ENCODE results near the gene PLD3.
"Not testable (repeated sequence)": the region's sequence is repeated elsewhere in the genome, so short reads cannot be mapped to it uniquely, and the experiment has no call there.

PLD3 gene

GRCh38 chr19:40407714-40408597 lies 59.5 kb downstream of the PLD3 start:
- in situ Hi-C loops (cut with HindIII; ENCODE audit: low pct_unique_long_range_greater_than_20kb, low sequenced_read_pairs) = no loop called here
- TF ChIP-seq JUND (IDR thresholded peaks at IDR 0.05; ENCODE audit: low read depth) = no peak
- no peak for DNase-seq (ENCODE audit: low read depth in 1 of 2, low spot score in 1 of 2)

DNA sequence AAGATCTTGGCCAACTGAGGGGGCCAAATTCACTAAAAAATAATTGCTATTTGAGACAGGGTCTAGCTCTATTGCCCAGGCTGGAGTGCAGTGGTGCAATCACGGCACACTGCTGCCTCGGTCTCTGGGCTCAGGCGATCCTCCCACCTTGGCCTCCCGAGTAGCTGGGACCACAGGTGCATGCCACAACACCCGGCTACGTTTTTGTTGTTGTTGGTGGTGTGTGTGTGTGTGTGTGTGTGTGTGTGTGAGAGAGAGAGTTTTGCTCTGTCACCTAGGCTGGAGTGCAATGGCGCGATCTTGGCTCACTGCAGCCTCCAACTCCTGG lies 60.1 kb downstream of the PLD3 start:
- DNase-seq (ENCODE audit: low read depth in 1 of 2, low spot score in 1 of 2); in situ Hi-C loops (cut with HindIII; ENCODE audit: low pct_unique_long_range_greater_than_20kb, low sequenced_read_pairs): not testable (repeated sequence)

- TF ChIP-seq JUND (IDR thresholded peaks at IDR 0.05; ENCODE audit: low read depth) = no peak
- in situ Hi-C loops (cut with HindIII; ENCODE audit: low pct_unique_long_range_greater_than_20kb, low sequenced_read_pairs) = no loop called here
- no peak for DNase-seq (ENCODE audit: low read depth in 1 of 2, low spot score in 1 of 2)
Measured at GRCh38 chr19:40410030-40410389, 61.5 kb downstream of the PLD3 start.

DNA sequence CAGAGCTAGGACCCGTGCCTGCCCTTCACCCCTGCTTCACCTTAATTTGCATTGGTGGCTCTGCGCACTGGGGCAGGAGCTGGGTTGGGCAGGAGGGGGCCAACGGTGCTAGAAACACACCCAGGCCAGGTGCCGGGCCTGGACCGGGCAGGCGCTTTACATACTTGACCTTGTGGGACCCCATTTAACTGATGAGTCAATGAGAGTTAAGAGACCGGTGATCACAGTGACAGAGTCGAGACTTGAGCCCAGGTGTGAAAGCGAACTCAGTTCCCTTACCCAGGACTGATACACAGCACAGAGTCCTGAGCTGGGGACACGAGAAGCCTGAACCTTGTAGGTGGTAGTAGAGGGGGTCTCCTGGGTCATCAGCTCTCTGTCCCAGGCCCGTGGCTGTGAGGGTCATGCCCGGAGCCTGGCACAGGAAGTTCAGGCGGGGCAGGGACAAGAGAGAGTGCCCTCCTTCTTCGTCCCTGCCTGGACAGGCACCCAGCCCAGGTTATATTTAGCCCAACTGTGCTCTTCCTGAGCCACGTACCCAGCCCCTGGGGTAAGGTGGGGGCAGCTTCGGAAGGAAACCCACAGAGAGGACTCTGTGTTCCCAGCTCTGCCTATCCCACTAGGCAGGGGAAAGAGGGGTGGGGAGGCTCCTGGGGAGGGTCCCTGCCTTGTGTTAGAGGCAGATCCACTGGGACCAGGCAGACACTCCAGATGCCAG lies 62.8 kb downstream of the PLD3 start:
- no peak for TF ChIP-seq JUND (IDR thresholded peaks at IDR 0.05; ENCODE audit: low read depth)
- DNase-seq (ENCODE audit: low read depth in 1 of 2, low spot score in 1 of 2) = no peak
- in situ Hi-C loops (cut with HindIII; ENCODE audit: low pct_unique_long_range_greater_than_20kb, low sequenced_read_pairs) = no loop called here

DNA sequence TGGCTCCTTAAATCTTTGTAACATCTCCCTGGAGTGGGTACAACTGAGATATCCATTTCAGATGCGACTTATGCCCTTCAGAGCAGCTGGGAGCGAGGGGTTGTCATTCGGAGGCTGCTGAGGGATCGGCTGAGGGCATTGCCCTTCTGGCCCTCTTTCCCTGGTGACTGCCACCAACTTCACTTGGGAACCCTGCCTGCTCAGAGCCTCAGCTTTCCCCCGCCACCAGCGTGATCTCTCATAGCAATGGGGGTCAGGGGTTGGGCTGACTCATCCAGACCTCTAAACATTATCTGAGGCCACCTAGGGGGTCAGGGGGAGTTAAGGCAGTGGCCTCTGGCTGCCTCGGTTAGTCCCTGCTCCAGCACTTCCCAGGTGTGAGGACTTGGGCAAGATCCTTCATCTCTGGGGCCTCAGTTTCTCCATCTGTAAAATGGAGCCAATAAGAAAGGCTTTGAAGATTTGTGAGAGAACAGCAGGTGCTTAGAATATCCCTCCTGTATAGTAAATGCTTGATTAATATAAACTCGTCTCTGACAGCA lies 63.5 kb downstream of the PLD3 start:
- in situ Hi-C loops (cut with HindIII; ENCODE audit: low pct_unique_long_range_greater_than_20kb, low sequenced_read_pairs) = no loop called here
- no peak for TF ChIP-seq JUND (IDR thresholded peaks at IDR 0.05; ENCODE audit: low read depth)
- no peak for DNase-seq (ENCODE audit: low read depth in 1 of 2, low spot score in 1 of 2)

GRCh38 chr19:40412866-40413265 lies 64.4 kb downstream of the PLD3 start:
- DNase-seq (ENCODE audit: low read depth in 1 of 2, low spot score in 1 of 2) = no peak
- in situ Hi-C loops (cut with HindIII; ENCODE audit: low pct_unique_long_range_greater_than_20kb, low sequenced_read_pairs) = no loop called here

GRCh38 chr19:40413291-40413845 lies 64.9 kb downstream of the PLD3 start, which contains the start of gene PRX:
TSS of gene PRX (minus strand) at chr19:40413378. CDS start at chr19:40407932, 5,446 bp downstream.
- in situ Hi-C loops (cut with HindIII; ENCODE audit: low pct_unique_long_range_greater_than_20kb, low sequenced_read_pairs) = no loop called here
- TF ChIP-seq JUND (IDR thresholded peaks at IDR 0.05; ENCODE audit: low read depth) = no peak
- DNase-seq (ENCODE audit: low read depth in 1 of 2, low spot score in 1 of 2) = no peak

More at GRCh38 chr19:40412866-40413265, 64.4 kb downstream of the PLD3 start:
- TF ChIP-seq JUND (IDR thresholded peaks at IDR 0.05; ENCODE audit: low read depth) = no peak

GRCh38 chr19:40414542-40415535 lies 66.3 kb downstream of the PLD3 start:
- DNase-seq (ENCODE audit: low read depth in 1 of 2, low spot score in 1 of 2) = peak in 1 of 2 experiments; percentile 50
- in situ Hi-C loops (cut with HindIII; ENCODE audit: low pct_unique_long_range_greater_than_20kb, low sequenced_read_pairs) = no loop called here
- no peak for TF ChIP-seq JUND (IDR thresholded peaks at IDR 0.05; ENCODE audit: low read depth)

GRCh38 chr19:40415768-40416167 lies 67.3 kb downstream of the PLD3 start:
- in situ Hi-C loops (cut with HindIII; ENCODE audit: low pct_unique_long_range_greater_than_20kb, low sequenced_read_pairs) = no loop called here
- DNase-seq (ENCODE audit: low read depth in 1 of 2, low spot score in 1 of 2) = no peak
- TF ChIP-seq JUND (IDR thresholded peaks at IDR 0.05; ENCODE audit: low read depth) = no peak

GRCh38 chr19:40416918-40417642 lies 68.6 kb downstream of the PLD3 start:
- no peak for TF ChIP-seq JUND (IDR thresholded peaks at IDR 0.05; ENCODE audit: low read depth)
- DNase-seq (ENCODE audit: low read depth in 1 of 2, low spot score in 1 of 2) = peak in 1 of 2 experiments; percentile 72
- in situ Hi-C loops (cut with HindIII; ENCODE audit: low pct_unique_long_range_greater_than_20kb, low sequenced_read_pairs) = no loop called here

- DNase-seq (ENCODE audit: low read depth in 1 of 2, low spot score in 1 of 2) = no peak
- TF ChIP-seq JUND (IDR thresholded peaks at IDR 0.05; ENCODE audit: low read depth) = no peak
- in situ Hi-C loops (cut with HindIII; ENCODE audit: low pct_unique_long_range_greater_than_20kb, low sequenced_read_pairs) = no loop called here
Measured at GRCh38 chr19:40417643-40417981, 69.1 kb downstream of the PLD3 start.

All from T47D (cell line).